Stimulated activated CD8-positive, alpha-beta memory T cell treated with anti-CD3 and anti-CD28 coated beads, Interleukin-4, amount 100 ng/mL, for 48 hours (primary cell): ENCODE results near the gene ITGA3.

Experiments used
- DNase-seq: peaks from one replicate; pipeline ENCODE4 v3.0.0-alpha.2; 2020

Gene ITGA3

GRCh38 chr17:50055426-50056216 is at the start of gene ITGA3:
Gene ITGA3 (plus strand): TSS chr17:50056110. CDS start chr17:50056440, 330 bp downstream.
- peak; percentile 79 for DNase-seq

GRCh38 chr17:50009282-50009681 is 46.6 kb upstream of the ITGA3 start:
- no peak for DNase-seq

GRCh38 chr17:50013079-50013478 is 42.8 kb upstream of the ITGA3 start:
- no peak for DNase-seq

- DNase-seq: no peak
Observed at GRCh38 chr17:50014471-50015088, 41.3 kb upstream of the ITGA3 start.

GRCh38 chr17:50015146-50015545 is 40.8 kb upstream of the ITGA3 start:
- DNase-seq: no peak

GRCh38 chr17:50018909-50019308 is 37.0 kb upstream of the ITGA3 start:
- no peak for DNase-seq

GRCh38 chr17:50020841-50021599 is 34.9 kb upstream of the ITGA3 start:
- DNase-seq: no peak

- no peak for DNase-seq
Observed at GRCh38 chr17:50021681-50022370, 34.1 kb upstream of the ITGA3 start.

GRCh38 chr17:50022463-50023130 is 33.3 kb upstream of the ITGA3 start:
- DNase-seq: no peak

- DNase-seq: no peak
Observed at GRCh38 chr17:50023520-50023919, 32.4 kb upstream of the ITGA3 start.

GRCh38 chr17:50024808-50025207 is 31.1 kb upstream of the ITGA3 start:
- DNase-seq: no peak

GRCh38 chr17:50026046-50026675 is 29.7 kb upstream of the ITGA3 start:
- no peak for DNase-seq

- DNase-seq: peak; percentile 92
Observed at GRCh38 chr17:50026837-50027171, 29.1 kb upstream of the ITGA3 start.

GRCh38 chr17:50027172-50027880 is 28.6 kb upstream of the ITGA3 start:
- DNase-seq: peak; percentile 38

GRCh38 chr17:50027881-50028735 is 27.8 kb upstream of the ITGA3 start:
- DNase-seq: no peak

GRCh38 chr17:50028736-50029120 is 27.2 kb upstream of the ITGA3 start:
- DNase-seq: no peak

- DNase-seq: no peak
Observed at GRCh38 chr17:50029185-50029584, 26.7 kb upstream of the ITGA3 start.

- no peak for DNase-seq
Observed at GRCh38 chr17:50033316-50033715, 22.6 kb upstream of the ITGA3 start.

- DNase-seq: no peak
Observed at GRCh38 chr17:50034498-50035364, 21.2 kb upstream of the ITGA3 start.
